Cardiac fibroblast (primary cell): Measurements from ENCODE around the gene TREX2.
"Not testable (repeated sequence)": the region's sequence is repeated elsewhere in the genome, so short reads cannot be mapped to it uniquely, and the experiment has no call there.

ENCODE experiments used
- DNase-seq, 2 donors: peaks; one replicate each; pipeline versions ENCODE4 v3.0.0 to v3.0.0-alpha.2; 2010; ENCODE audit warnings: low read depth in 2 of 2
- H3K4me3 ChIP-seq, 2 donors: replicated peaks in 1 of 2; 1 replicate in 1 of 2; 2 replicates in 1 of 2; pipeline ENCODE4 v1.5.1; 2011; ENCODE audit warnings: low read depth in 2 of 2, low read length in 2 of 2, mild to moderate bottlenecking in 2 of 2, moderate library complexity in 1 of 2
- CTCF ChIP-seq: IDR thresholded peaks from one replicate; pipeline ENCODE4 v1.5.1; 2011; ENCODE audit warnings: low read depth, mild to moderate bottlenecking, low read length, inconsistent platforms

The TREX2 gene

GRCh38 chrX:153406011-153406410 lies 39.8 kb downstream of the TREX2 start:
- TF ChIP-seq CTCF: no peak
- no peak overlapping the region for H3K4me3 ChIP-seq

GRCh38 chrX:153405426-153405825 lies 40.4 kb downstream of the TREX2 start:
- DNase-seq: no peak
- no peak for TF ChIP-seq CTCF
- H3K4me3 ChIP-seq: no peak overlapping the region

More at GRCh38 chrX:153406011-153406410, 39.8 kb downstream of the TREX2 start:
- DNase-seq: no peak

GRCh38 chrX:153404333-153404732 lies 41.5 kb downstream of the TREX2 start:
- not testable (repeated sequence) for DNase-seq, H3K4me3 ChIP-seq

GRCh38 chrX:153401133-153401764 lies 44.6 kb downstream of the TREX2 start, which contains the start of gene PNMA6E:
TSS of gene PNMA6E (minus strand) at chrX:153401350. CDS start at chrX:153398849, 2,501 bp downstream.
- no peak for TF ChIP-seq CTCF
- no peak within 1 kb of the TSS for H3K4me3 ChIP-seq
- no peak for DNase-seq

- TF ChIP-seq CTCF: peak; percentile 79
- no peak overlapping the region for H3K4me3 ChIP-seq
- DNase-seq: peak in 1 of 2 donors; percentile 34
Observed at GRCh38 chrX:153400146-153401132, 45.4 kb downstream of the TREX2 start.

- DNase-seq: no peak
- TF ChIP-seq CTCF: no peak
- H3K4me3 ChIP-seq: no peak overlapping the region
Observed at GRCh38 chrX:153398275-153398960, 47.4 kb downstream of the TREX2 start.
